Ascending aorta (tissue), 2 donors: ENCODE data around the gene SET. TPM values are rescaled to one million over a fixed set of nuclear protein-coding genes. Genes with fewer than 3 reads are reported as not detected.

ENCODE experiments used
- DNase-seq, 2 donors: peaks; one replicate each; pipeline ENCODE4 v3.0.0-alpha.2; 2019; ENCODE audit warnings: low spot score in 2 of 2
- H3K27ac ChIP-seq, 2 donors: fragments of 200-600 bp; sonication (generic); one replicate each; pipeline ENCODE4 v1.5.1; 2016 to 2017; ENCODE audit warnings: mild to moderate bottlenecking in 1 of 2
- H3K27me3 ChIP-seq: fragments of 200-600 bp; sonication (generic); one replicate; pipeline ENCODE4 v1.5.1; 2017
- H3K36me3 ChIP-seq, 2 donors: fragments of 200-600 bp; sonication (generic); one replicate each; pipeline ENCODE4 v1.5.1; 2016
- H3K4me1 ChIP-seq, 2 donors: fragments of 200-600 bp; sonication (generic); one replicate each; pipeline ENCODE4 v1.5.1; 2016 to 2017; ENCODE audit warnings: mild to moderate bottlenecking in 1 of 2
- H3K4me3 ChIP-seq, 2 donors: fragments of 200-600 bp; sonication (generic); one replicate each; pipeline ENCODE4 v1.5.1; 2016 to 2017; ENCODE audit warnings: mild to moderate bottlenecking in 1 of 2
- H3K9me3 ChIP-seq, 2 donors: fragments of 200-600 bp; sonication (generic); one replicate each; pipeline ENCODE4 v1.5.1; 2016
- intact Hi-C: fragments of 100-400 bp; cut with DNase I; formaldehyde crosslinking; loops from one replicate; pipeline ENCODE4 v1.15.1; 2023
- total RNA-seq: library from RNA; depleted of rRNA; stranded (reverse); fragments of >200 nt; gene quantifications from one replicate; pipeline ENCODE4 v1.1.0, GENCODE V29; 2016
- TF ChIP-seq, protein P1 (sequence below), 3 experiments: fragments of 200-600 bp in 2 of 3; fragments of 450-650 bp in 1 of 3; sonication (generic) in 2 of 3; IDR thresholded peaks; one replicate each; pipeline ENCODE4 v1.5.1; 2016 to 2019; ENCODE audit warnings: antibody characterized with exemption in 3 of 3, mild to moderate bottlenecking in 1 of 3, moderate library complexity in 1 of 3

Gene SET
- total RNA-seq, 1 donor from 2014 or later: 102 TPM

DNA sequence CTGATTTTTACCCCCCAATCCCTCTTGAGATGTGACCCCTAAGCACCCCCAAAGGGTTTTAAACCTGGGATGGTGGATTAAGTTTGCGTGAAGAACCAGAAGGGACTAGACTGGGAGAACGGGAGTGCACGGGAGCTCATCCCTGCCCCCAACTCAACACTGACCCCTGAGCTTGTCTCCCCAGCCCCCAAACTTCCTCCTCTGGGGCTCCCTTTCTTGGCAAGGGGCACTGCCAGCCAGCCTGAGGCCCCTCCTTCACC lies 5.0 kb upstream of the SET start:
- no peak for DNase-seq
- H3K4me3 ChIP-seq: peak overlapping the region; percentile 56 to 65
- intact Hi-C loops: no loop called here
- H3K4me1 ChIP-seq: peaks cover 3 to 11% of the 10 kb centered on the region in 2 donors
- H3K9me3 ChIP-seq: no peaks in the 10 kb centered on the region
- H3K27me3 ChIP-seq: no peaks in the 10 kb centered on the region
- H3K27ac ChIP-seq: peak overlapping the region; percentile 41 to 51
- no peaks in the 10 kb centered on the region for H3K36me3 ChIP-seq
- TF ChIP-seq, protein P1, sequence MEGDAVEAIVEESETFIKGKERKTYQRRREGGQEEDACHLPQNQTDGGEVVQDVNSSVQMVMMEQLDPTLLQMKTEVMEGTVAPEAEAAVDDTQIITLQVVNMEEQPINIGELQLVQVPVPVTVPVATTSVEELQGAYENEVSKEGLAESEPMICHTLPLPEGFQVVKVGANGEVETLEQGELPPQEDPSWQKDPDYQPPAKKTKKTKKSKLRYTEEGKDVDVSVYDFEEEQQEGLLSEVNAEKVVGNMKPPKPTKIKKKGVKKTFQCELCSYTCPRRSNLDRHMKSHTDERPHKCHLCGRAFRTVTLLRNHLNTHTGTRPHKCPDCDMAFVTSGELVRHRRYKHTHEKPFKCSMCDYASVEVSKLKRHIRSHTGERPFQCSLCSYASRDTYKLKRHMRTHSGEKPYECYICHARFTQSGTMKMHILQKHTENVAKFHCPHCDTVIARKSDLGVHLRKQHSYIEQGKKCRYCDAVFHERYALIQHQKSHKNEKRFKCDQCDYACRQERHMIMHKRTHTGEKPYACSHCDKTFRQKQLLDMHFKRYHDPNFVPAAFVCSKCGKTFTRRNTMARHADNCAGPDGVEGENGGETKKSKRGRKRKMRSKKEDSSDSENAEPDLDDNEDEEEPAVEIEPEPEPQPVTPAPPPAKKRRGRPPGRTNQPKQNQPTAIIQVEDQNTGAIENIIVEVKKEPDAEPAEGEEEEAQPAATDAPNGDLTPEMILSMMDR (IDR thresholded peaks at IDR 0.05): no peak

DNA sequence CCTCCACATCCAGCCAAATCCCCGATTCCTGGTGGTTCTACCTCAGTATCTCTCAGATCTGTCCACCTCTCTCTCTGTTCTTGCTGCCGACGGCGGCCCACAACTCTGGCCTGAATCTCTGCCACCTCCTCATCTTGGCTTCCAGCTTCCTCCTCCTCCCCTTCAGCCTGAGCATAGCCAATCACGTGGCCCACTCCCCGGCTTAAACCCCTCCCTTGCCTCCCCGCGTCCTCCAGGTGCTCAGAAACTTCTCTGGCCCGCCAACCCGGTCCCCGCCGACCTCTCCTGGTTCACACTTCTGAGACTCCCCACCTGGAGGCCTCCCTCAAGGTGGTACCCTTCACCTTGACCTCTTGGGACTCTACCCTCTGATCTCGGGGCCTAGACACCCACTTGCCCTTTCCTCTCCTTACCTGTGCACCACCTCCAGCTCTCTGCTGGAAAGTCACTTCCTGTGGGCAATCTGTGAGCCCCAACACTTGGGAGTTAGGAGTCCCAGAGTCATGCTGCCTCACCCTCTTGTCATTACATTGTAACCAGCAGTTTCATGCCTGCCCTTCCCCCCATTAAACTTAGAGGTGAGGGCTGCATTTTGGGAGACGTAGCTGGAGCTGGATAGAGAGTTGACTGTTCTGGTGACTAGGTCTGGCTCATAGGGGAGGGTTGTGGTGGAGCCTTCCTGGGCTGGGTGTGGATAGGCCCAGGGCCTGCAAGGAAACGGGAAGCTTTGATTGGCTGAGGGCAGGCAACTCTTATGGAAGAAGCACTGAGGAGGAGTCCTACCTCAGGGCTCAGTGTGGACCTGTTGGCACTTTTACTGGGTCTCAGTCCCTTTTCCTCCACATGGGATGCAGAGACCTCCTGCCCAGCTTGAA lies 4.5 kb upstream of the SET start:
- no peaks in the 10 kb centered on the region for H3K27me3 ChIP-seq
- H3K4me3 ChIP-seq: peak overlapping the region; percentile 56 to 65
- intact Hi-C loops: no loop called here
- peak in 1 of 2 donors; percentile 81 for DNase-seq
- H3K4me1 ChIP-seq: peaks cover 3 to 11% of the 10 kb centered on the region in 2 donors
- no peaks in the 10 kb centered on the region for H3K9me3 ChIP-seq
- H3K36me3 ChIP-seq: no peaks in the 10 kb centered on the region
- H3K27ac ChIP-seq: peak overlapping the region; percentile 41 to 51
- TF ChIP-seq, protein P1 (IDR thresholded peaks at IDR 0.05): no peak

DNA sequence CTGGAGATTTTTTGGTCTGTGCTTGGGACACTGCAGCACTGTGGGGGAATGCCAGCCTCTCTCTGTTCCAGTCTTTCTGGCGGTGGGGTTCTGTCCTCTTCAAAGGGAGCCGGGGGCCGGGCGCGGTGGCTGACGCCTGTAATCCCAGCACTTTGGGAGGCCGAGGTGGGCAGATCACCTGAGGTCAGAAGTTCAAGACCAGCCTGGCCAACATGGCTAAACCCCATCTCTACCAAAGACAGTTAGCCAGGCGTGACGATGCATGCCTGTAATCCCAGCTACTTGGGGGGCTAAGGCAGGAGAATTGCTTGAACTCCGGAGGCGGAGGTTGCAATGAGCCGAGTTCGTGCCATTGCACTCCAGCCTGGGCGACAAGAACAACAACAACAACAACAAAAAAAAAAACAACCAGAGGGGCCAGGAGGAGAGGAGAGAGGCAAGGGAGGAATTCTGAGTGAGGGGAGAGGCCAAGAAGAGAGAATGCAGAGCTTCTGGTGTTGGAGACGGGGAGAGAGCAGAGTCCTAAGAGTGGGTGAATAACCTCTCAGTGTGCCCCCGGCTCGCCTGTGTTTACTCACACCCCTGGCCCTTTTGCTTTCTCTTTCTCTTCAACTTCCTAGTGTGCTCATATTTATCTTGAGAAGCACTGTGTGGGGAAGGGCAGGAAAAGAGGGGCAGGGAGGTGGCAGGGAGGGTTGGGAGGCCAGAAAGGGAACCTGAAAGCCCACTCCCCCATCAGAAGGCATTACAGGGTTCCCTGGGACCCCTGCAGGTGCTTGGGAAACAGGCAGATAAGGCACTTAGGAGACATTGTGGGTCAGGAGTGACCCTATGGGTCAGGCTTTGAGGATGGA lies 3.2 kb upstream of the SET start:
- no peak overlapping the region for H3K4me3 ChIP-seq
- no peaks in the 10 kb centered on the region for H3K27me3 ChIP-seq
- H3K36me3 ChIP-seq: no peaks in the 10 kb centered on the region
- no peak for DNase-seq
- H3K4me1 ChIP-seq: peaks cover 9 to 18% of the 10 kb centered on the region in 2 donors
- no peak overlapping the region for H3K27ac ChIP-seq
- TF ChIP-seq, protein P1 (IDR thresholded peaks at IDR 0.05): no peak
- H3K9me3 ChIP-seq: no peaks in the 10 kb centered on the region
- intact Hi-C loops: no loop called here

DNA sequence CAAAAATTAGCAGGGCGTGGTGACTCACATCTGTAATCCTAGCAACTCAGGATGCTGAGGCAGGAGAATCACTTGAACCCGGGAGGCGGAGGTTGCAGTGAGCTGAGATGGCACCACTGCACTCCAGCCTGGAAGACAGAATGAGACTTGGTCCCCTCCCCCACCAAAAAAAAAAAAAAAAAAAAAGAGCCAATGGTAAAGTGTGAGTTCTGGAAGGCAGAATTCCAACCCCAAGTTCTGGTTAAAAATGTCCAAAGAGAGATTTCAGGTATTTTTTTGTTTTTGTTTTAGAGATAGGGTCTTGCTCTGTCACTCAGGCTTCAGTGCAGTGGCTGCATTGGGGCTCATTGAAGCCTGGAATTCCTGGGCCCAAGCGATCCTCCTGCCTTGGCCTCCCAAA lies 1.6 kb upstream of the SET start:
- H3K27me3 ChIP-seq: no peaks in the 10 kb centered on the region
- H3K36me3 ChIP-seq: peaks cover 2 to 8% of the 10 kb centered on the region in 2 donors
- peaks cover 10 to 21% of the 10 kb centered on the region in 2 donors for H3K4me1 ChIP-seq
- intact Hi-C loops: no loop called here
- no peak overlapping the region for H3K4me3 ChIP-seq
- TF ChIP-seq, protein P1 (IDR thresholded peaks at IDR 0.05): no peak
- no peak overlapping the region for H3K27ac ChIP-seq
- no peaks in the 10 kb centered on the region for H3K9me3 ChIP-seq
- no peak for DNase-seq

DNA sequence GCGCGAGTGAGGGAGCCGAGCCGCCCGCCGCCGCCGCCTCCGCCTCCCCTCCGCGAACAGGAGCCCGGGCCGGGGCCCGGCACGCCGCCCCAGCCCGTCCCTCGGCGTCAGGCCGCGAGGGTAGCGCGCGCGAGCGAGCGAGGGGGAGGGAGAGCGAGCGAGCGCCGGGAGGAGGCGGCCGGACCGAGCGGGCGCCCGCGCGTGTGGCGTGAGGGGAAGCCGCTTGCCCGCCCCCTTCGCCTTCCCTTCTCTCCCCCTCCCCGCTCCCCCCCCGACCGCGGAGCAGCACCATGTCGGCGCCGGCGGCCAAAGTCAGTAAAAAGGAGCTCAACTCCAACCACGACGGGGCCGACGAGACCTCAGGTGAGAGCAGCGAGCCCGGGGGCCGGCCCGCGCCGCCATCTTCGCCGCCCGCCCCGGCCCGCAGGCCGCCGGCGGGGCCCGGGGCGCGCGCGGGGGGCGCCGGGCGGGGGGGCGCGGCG lies 312 bp downstream of the SET start:
- intact Hi-C loops: loop anchor here (1.0 to 2.0 kb wide), 2 partner anchors 35 to 54 kb away; partner anchors contain the start of gene ZDHHC12
- peak overlapping the region; percentile 86 to 98 for H3K27ac ChIP-seq
- TF ChIP-seq, protein P1 (IDR thresholded peaks at IDR 0.05): no peak
- peaks cover 20 to 23% of the 10 kb centered on the region in 2 donors for H3K36me3 ChIP-seq
- no peaks in the 10 kb centered on the region for H3K27me3 ChIP-seq
- peak overlapping the region; percentile 89 to 91 for H3K4me3 ChIP-seq
- peak in 1 of 2 donors; percentile 74 for DNase-seq
- peaks cover 10 to 14% of the 10 kb centered on the region in 2 donors for H3K4me1 ChIP-seq
- H3K9me3 ChIP-seq: no peaks in the 10 kb centered on the region
